ENCODE data around the gene VGLL4.

The VGLL4 gene

GRCh38 chr3:11509173-11510000, 134.3 kb downstream of the VGLL4 start:
- peak; percentile 16 for TF ChIP-seq CTCF (IDR thresholded peaks at IDR 0.05; ENCODE audit: low read depth, low read length, missing control alignments)
- H3K4me3 ChIP-seq (replicated peaks; ENCODE audit: low read depth, low read length), result no peak overlapping the region
- peak; percentile 84 for DNase-seq (ENCODE audit: extremely low read depth, low read depth)

- no peak for TF ChIP-seq CTCF (IDR thresholded peaks at IDR 0.05; ENCODE audit: low read depth, low read length, missing control alignments)
- no peak overlapping the region for H3K4me3 ChIP-seq (replicated peaks; ENCODE audit: low read depth, low read length)
- no peak for DNase-seq (ENCODE audit: extremely low read depth, low read depth)
These were observed 135.2 kb downstream of the VGLL4 start for GRCh38 chr3:11508346-11509172.

GRCh38 chr3:11507719-11508118, 136.0 kb downstream of the VGLL4 start:
- TF ChIP-seq CTCF (IDR thresholded peaks at IDR 0.05; ENCODE audit: low read depth, low read length, missing control alignments), result no peak
- no peak overlapping the region for H3K4me3 ChIP-seq (replicated peaks; ENCODE audit: low read depth, low read length)
- no peak for DNase-seq (ENCODE audit: extremely low read depth, low read depth)
